GM18517 (cell line): ENCODE results near the gene GPR87.
A peak's percentile ranks its signal among the peaks of the same experiment; 100 is the strongest.

Experiments
- ATAC-seq: cut with Tn5 transposase; IDR thresholded peaks from one replicate; pipeline ENCODE4 v1.9.1; 2021; ENCODE audit warnings: mild to moderate bottlenecking, moderate library complexity; ENCODE audit not compliant: unreplicated experiment

GPR87 gene

DNA sequence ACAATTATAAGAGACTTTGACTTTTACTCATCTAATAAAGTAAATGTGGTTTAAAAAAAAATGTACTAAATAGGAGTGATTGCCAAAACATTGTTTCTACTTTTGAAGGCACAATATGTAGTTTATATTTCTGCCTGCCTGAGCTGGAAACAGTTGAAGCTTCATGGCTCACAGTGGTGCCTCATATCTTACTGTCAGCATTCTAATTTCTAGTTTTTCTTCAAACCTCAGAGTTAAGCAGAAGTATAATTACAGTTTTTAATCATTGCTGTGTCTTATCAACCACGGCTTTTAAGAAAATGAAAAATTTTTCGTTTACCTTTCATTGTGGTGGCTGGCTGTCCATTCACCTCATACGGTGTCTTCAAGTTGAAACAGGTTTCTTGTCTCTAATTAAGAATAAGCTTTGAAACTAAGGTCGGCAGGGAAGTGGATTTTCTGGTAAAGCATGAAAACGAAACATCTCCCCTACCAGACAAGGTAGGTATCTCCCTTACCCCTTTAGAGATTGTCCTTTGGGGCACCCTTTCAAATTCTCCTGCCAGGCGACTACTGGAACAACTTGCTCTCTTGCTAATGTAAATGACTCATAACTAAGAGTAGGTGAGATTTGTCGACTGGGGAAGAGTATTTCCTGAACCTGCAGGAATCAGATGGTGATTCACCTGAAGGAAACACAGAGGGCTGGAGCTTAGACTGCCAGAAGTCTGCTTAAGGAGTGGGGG is at the start of gene GPR87:
TSS of gene GPR87 (minus strand) at position 554 of the 725 bp plus-strand sequence. CDS start 16,720 bp downstream, outside the sequence.
- ATAC-seq, result no peak

DNA sequence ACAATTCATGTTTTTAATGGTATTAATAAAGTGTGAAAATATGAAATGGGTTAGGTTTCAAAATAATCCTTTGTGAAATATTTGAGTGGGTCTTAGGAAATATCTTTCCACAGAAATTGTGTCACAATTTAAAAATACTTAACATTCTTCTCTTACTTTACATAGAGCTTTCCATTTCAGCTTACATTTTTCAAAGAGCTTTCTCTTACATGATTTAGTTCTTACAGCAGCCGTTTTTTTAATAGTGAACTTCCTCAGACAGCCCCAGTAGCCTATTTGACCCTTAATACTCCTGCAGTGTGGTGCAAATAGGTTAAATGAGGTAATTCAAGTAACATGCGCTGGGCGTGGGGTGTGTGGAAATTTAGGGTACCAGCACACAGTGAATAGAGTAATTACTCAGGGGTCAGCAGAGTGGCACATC is 46.1 kb upstream of the GPR87 start:
- ATAC-seq, result no peak

DNA sequence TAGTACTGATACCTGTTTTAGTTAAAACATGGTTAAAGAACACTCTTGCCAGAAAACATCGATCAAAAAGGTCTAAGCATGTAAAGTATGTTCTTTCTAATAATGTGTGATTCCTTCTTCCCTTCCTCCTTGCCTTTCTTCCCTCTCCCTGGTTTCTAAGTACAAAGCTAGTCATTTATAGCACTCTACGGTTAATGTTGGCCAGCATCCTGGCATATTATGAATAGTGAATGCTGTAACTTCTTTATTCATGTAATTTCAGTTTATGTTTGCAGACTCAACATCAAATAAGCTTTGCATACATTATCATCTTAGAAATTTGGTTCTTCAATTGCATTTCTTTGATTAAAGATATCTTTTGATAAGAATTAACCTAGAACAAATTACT is 40.8 kb upstream of the GPR87 start:
- no peak for ATAC-seq

- no peak for ATAC-seq
Measured at GRCh38 chr3:151356794-151357462, 40.3 kb upstream of the GPR87 start.

DNA sequence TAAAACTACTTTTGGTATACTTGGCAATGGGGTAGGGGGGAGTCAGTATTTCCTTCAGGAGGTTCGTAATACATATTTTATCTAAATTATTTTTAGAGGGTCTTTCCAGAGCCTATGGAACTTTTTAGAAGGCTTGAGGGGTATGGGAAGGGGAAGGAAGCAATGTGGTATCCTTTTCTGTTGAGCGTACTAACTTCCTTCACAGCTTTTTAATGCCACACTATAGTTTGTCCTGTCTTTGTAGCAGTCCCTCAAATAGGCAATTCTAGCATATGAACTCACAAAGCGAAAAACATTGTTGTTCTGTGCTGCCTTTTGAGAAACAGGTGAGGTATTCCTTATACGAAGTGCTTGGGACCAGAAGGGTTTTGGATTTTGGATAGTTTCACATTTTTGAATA is 35.0 kb upstream of the GPR87 start:
- ATAC-seq, result peak; percentile 16

DNA sequence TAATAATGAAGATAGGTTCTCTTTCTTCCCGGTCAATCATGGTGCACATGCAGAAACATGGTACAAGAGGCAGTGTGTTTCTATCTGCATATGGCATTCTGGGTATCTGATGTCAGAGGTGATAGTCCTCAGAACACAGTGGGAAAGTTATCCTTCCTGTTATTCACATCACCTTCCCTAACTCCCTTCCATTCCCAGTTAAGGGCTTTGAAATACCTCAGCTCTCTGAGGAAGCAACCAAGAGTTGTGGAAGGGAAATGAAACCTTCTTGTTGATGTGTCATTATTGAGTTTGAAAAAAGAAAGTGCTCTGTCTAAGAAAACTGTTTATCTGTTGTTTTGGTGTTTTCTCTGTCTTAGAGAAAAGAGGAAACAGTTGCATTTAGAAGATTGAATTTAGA is 34.6 kb upstream of the GPR87 start:
- peak; percentile 81 for ATAC-seq

GRCh38 chr3:151350656-151351055 is 34.0 kb upstream of the GPR87 start:
- no peak for ATAC-seq

DNA sequence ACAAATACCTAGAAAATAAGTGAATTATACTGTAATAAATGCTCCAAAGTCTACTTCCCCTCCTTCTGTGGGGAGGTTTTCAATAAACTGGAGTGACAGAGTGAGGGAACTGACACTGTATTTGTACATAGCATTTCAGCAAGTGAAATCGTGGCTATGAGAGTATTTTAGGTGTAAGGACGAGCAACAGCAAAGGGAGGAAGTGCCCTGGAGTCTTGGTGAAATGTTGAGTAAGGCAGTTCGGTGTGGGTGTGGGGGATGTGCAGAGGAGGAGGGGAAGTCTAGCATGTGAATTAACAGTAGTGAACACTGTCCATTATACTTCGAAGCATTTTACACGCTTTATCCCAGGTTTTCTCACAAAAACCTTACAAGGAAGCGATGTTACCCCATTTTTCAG is 30.8 kb upstream of the GPR87 start:
- ATAC-seq, result no peak

- ATAC-seq, result no peak
Measured at GRCh38 chr3:151346292-151346691, 29.7 kb upstream of the GPR87 start.

- ATAC-seq, result no peak
Measured at GRCh38 chr3:151345859-151346258, 29.2 kb upstream of the GPR87 start.

GRCh38 chr3:151331696-151332095 is 15.1 kb upstream of the GPR87 start:
- ATAC-seq, result no peak

DNA sequence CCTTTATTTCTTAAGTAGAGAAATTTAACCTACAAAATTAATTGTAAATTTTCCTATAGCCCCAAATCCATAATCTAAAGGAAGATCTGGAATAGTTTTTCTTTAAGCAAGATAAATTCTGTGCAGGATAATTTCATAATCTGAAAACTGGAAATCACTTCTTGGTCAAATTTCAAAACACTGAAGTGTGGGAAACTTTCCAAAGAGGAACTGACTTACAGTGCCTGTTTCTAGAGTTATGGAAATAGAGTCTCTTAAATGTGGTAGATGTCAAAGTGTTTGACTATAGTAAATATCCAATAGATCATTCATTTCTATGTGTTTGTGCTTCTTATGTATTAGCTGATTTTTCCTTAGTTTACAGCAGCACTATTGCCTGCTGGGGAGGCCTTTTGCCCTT is 14.3 kb upstream of the GPR87 start:
- ATAC-seq, result no peak

DNA sequence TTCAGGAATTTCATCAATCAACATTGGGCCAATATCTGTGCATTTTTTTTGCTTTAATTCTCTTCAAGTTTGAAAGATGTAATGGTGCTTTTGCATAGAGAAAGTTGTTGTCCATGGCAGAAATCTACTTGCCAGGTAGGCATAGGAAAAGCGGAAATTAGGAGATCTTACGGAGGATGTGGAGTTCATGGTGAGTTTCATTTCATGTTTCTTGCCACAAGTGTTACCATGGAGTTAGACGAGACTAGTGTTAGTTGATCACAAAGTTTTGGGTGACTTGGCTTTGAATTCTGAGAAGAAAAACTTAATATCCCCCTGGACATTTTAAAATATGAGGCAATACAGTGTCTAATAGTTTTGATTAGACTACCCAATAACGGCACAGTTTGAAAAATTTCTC is 13.8 kb upstream of the GPR87 start:
- ATAC-seq, result no peak

DNA sequence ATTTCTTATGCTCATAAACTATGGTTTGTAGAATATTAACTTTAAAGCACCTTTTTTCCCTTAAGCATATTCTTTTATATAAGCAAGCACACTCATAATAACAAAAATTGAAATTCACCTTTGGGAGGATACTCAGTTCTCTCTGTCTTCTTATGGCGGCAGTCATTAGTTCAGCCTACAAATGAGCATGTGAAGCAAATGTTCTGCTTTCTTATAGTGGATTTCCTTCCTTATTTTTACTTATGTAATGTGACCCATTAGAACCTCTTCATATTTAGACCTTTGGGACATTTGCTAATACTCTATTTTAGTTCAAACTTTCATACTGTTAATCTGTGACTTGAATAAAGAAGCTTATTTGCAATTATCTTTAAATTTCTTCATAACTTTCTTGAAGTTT is 12.7 kb upstream of the GPR87 start, which contains the start of gene P2RY13:
TSS of gene P2RY13 (minus strand) at position 187 of the 400 bp plus-strand sequence. CDS start at position 166, 21 bp downstream.
- ATAC-seq, result no peak

GRCh38 chr3:151328298-151328995 is 11.8 kb upstream of the GPR87 start:
- ATAC-seq, result no peak

- no peak for ATAC-seq
Measured at GRCh38 chr3:151327571-151328198, 11.1 kb upstream of the GPR87 start.

- ATAC-seq, result no peak
Measured at GRCh38 chr3:151322511-151322910, 5.9 kb upstream of the GPR87 start.

- no peak for ATAC-seq
Measured at GRCh38 chr3:151321526-151321925, 4.9 kb upstream of the GPR87 start.

DNA sequence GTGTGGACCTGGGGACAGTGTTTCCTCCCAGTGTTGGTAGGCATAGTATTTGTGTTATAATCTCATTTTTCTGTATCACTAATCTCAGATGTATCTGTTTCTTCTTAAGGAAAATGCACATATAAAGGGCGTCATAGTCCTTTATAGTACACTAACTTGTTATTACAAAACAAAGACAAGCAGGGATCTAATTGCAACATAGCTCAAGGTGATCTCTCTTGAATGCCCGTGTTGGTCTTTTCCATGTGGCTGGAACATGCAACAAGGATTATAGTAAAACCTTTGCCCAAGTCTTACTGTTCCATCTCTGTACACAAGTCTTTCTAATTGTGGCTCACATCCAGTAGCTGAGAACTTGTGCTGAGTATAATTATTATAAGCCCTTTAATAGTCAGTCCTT is 3.5 kb upstream of the GPR87 start:
- no peak for ATAC-seq

- no peak for ATAC-seq
Measured at GRCh38 chr3:151319628-151320027, 3.0 kb upstream of the GPR87 start.

DNA sequence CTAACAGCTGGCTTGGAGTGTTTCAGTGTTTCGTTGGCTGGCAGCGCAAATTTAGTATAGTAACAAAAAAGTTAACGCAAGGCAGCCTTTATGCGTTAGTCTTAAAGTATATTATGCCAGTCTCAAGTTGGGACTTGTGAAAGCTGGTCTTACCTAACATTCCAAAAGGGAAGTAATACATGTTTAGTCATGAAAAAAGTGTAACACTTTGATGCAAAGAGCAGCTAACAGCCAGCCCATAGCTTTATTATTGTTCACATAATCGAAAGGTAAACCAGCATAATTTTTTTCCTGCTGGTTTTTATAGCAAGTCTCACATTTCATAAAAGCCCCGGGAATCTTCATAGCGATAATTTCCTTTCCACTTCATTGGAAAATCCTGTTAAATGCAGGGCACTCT is 2.4 kb upstream of the GPR87 start:
- no peak for ATAC-seq
